Gastrocnemius medialis (tissue), 4 donors: ENCODE results near the gene SMC3.
"Not testable (repeated sequence)": the region's sequence is repeated elsewhere in the genome, so short reads cannot be mapped to it uniquely, and the experiment has no call there.

Experiments used
- CTCF ChIP-seq, 5 experiments: fragments of 450-650 bp in 3 of 5; fragments of 200-600 bp in 2 of 5; sonication (generic) in 2 of 5; IDR thresholded peaks in 4 of 5; conservative IDR thresholded peaks in 1 of 5; 1 replicate in 4 of 5; 2 replicates in 1 of 5; pipeline ENCODE4 v1.5.1; 2016 to 2019; ENCODE audit warnings: antibody characterized with exemption in 5 of 5, mild to moderate bottlenecking in 3 of 5, moderate library complexity in 3 of 5
- POLR2A ChIP-seq, 2 donors: fragments of 450-650 bp; IDR thresholded peaks; one replicate each; pipeline ENCODE4 v1.6.1; 2017; ENCODE audit warnings: antibody characterized with exemption in 2 of 2, mild to moderate bottlenecking in 2 of 2, moderate library complexity in 2 of 2

DNA sequence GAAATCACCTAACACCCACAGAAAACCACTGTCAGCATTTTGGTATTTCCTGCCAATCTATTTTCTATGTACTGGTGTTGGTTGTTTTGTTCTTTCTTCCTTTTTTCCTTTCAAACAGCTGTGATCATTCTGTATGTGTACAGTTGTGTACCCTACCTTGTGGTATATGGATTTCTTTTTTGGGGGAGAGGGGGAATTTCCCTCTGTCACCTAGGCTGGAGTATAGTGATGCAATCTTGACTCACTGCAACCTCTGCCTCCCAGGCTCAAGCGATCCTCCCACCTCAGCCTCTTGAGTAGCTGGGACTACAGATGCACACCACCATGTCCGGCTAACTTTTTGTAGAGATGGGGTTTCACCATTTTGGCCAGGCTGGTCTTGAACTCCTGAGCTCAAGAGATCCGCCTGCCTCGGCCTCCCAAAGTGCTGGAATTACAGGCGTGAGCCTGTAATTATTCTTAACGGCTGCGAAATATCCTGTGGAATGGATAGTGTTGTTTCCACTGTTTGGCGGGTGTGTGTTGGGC is 38.4 kb upstream of the SMC3 start:
- TF ChIP-seq CTCF (IDR thresholded peaks at IDR 0.05 in 4 of 5, conservative IDR thresholded peaks at IDR 0.05 in 1 of 5); POLR2A (IDR thresholded peaks at IDR 0.05): not testable (repeated sequence)
